K562 (cell line): ENCODE results near the gene TMEM200B. TPM values are rescaled to one million over a fixed set of nuclear protein-coding genes. Genes with fewer than 3 reads are reported as not detected.

Experiments
- BRF2 ChIP-seq: IDR thresholded peaks from 3 replicates; pipeline ENCODE4 v1.6.1; 2011; ENCODE audit warnings: borderline replicate concordance, mild to moderate bottlenecking; ENCODE audit not compliant: insufficient read length, insufficient read depth
- CBFA2T3 ChIP-seq: fragments of 450-650 bp; IDR thresholded peaks from 2 replicates; pipeline ENCODE4 v1.6.1; 2017
- CCAR2 ChIP-seq: fragments of 200-400 bp; formaldehyde crosslinking; IDR thresholded peaks from 2 replicates; pipeline ENCODE4 v1.6.1; 2017; ENCODE audit warnings: mild to moderate bottlenecking, low read depth, low read length
- CHD1 ChIP-seq: fragments of 200-600 bp; sonication (generic); IDR thresholded peaks from one replicate; pipeline ENCODE4 v1.6.1; 2012; ENCODE audit warnings: mild to moderate bottlenecking, moderate library complexity, low read length, inconsistent platforms
- CREBBP ChIP-seq: IDR thresholded peaks from one replicate; pipeline ENCODE4 v1.6.1; 2012; ENCODE audit warnings: low read depth, mild to moderate bottlenecking, control low read depth, inconsistent platforms, low read length
- CREM ChIP-seq: IDR thresholded peaks from 2 replicates; pipeline ENCODE4 v1.6.1; 2014; ENCODE audit warnings: antibody characterized with exemption, low read depth
- DACH1 ChIP-seq: fragments of 450-650 bp; IDR thresholded peaks from 2 replicates; pipeline ENCODE4 v1.6.1; 2018; ENCODE audit not compliant: partially characterized antibody
- ELK3 ChIP-seq: fragments of 450-650 bp; formaldehyde crosslinking; IDR thresholded peaks from 2 replicates; pipeline ENCODE4 v1.4.0; 2020; ENCODE audit warnings: mild to moderate bottlenecking
- ETV6 ChIP-seq, 3 experiments: fragments of 150-350 bp in 1 of 3; sonication (generic) in 1 of 3; formaldehyde crosslinking in 1 of 3; IDR thresholded peaks; 2 replicates each; pipeline versions ENCODE4 v1.6.1 to v1.8.0; 2014 to 2022; ENCODE audit warnings: borderline replicate concordance in 2 of 3, low read depth in 2 of 3, antibody characterized with exemption in 1 of 3, low read length in 1 of 3, mild to moderate bottlenecking in 1 of 3, missing genetic modification reagents in 1 of 3
- GABPB1 ChIP-seq: sonication (generic); formaldehyde crosslinking; IDR thresholded peaks from 2 replicates; pipeline ENCODE4 v1.8.0; 2022; ENCODE audit warnings: mild to moderate bottlenecking, missing genetic modification reagents
- HOXB6 ChIP-seq: fragments of 250-450 bp; sonication (Bioruptor Pico); IDR thresholded peaks from 2 replicates; pipeline ENCODE4 v1.5.1; 2022; ENCODE audit warnings: mild to moderate bottlenecking, borderline replicate concordance
- NFE2 ChIP-seq: IDR thresholded peaks from 2 replicates; pipeline ENCODE4 v1.6.1; 2014; ENCODE audit warnings: antibody characterized with exemption, low read depth
- NFIC ChIP-seq: fragments of 450-650 bp; IDR thresholded peaks from 2 replicates; pipeline ENCODE4 v1.6.1; 2017; ENCODE audit warnings: mild to moderate bottlenecking, inconsistent platforms
- SMARCA4 ChIP-seq: fragments of 450-650 bp; IDR thresholded peaks from 2 replicates; pipeline ENCODE4 v1.6.1; 2016
- SUPT5H ChIP-seq: fragments of 450-650 bp; IDR thresholded peaks from 2 replicates; pipeline ENCODE4 v1.6.1; 2016
- THRB ChIP-seq: fragments of 450-650 bp; formaldehyde crosslinking; conservative IDR thresholded peaks from 2 replicates; pipeline ENCODE4 v1.4.0; 2022; ENCODE audit warnings: mild to moderate bottlenecking, missing genetic modification characterization
- XRCC4 ChIP-seq: IDR thresholded peaks from one replicate; pipeline ENCODE4 v1.6.1; 2011; ENCODE audit not compliant: insufficient read depth, insufficient read length; ENCODE audit errors: extremely low read depth
- ZNF280B ChIP-seq: fragments of 250-450 bp; sonication (Bioruptor Pico); IDR thresholded peaks from 2 replicates; pipeline ENCODE4 v1.5.1; 2021; ENCODE audit warnings: mild to moderate bottlenecking
- ZNF766 ChIP-seq: fragments of 200-800 bp; sonication (Bioruptor generic); conservative IDR thresholded peaks from 2 replicates; pipeline ENCODE4 v1.6.1; 2016; ENCODE audit warnings: missing genetic modification characterization, missing compliant biosample characterization
- polyA plus RNA-seq, 8 experiments: library from polyadenylated mRNA; depleted of rRNA in 4 of 8; stranded (reverse) in 5 of 8; unstranded in 3 of 8; fragments of >200 nt; fragmentation: Nextera tagmentation in 2 of 8; fragmentation: Illumina TruSeq in 1 of 8; extraction: Ambion mirVana in 2 of 8; extraction: Trizol in 1 of 8; gene quantifications; 2 replicates each; pipeline versions ENCODE4 v1.2.1 to v1.2.3, GENCODE V29; 2011 to 2014; ENCODE audit warnings: inconsistent platforms in 1 of 8, missing spikeins in 1 of 8
- total RNA-seq, 7 experiments: library from RNA; depleted of rRNA in 6 of 7; stranded (reverse); fragments of >200 nt in 6 of 7; fragmentation: Illumina TruSeq in 2 of 7; extraction: Trizol in 2 of 7; gene quantifications; 2 replicates each; pipeline versions ENCODE4 v1.2.1 to v1.2.3, GENCODE V29; 2011 to 2021; ENCODE audit warnings: low replicate concordance in 1 of 7
- TF ChIP-seq, protein P1 (sequence below): IDR thresholded peaks from 2 replicates; pipeline ENCODE4 v1.6.1; 2011; ENCODE audit warnings: borderline replicate concordance, low read depth, mild to moderate bottlenecking, moderate library complexity, low read length; ENCODE audit not compliant: insufficient read depth, poor library complexity, severe bottlenecking

Gene TMEM200B
- total and polyA plus RNA-seq, 9 of the 15 experiments (the other 6 are each of a cell fraction or from before 2014, with no cell fraction given), result 0.04 to 0.35 (median 0.10) TPM; not detected in 1

GRCh38 chr1:29124366-29125236 is 898 bp upstream of the TMEM200B start (continued):
- TF ChIP-seq THRB, result no peak; the same call in 1 of the 2 replicates
- TF ChIP-seq HOXB6 (CRISPR knock-in tag), result no peak
- no peak for TF ChIP-seq CREBBP
- no peak for TF ChIP-seq BRF2
- TF ChIP-seq CBFA2T3, result no peak
- TF ChIP-seq, protein P1, sequence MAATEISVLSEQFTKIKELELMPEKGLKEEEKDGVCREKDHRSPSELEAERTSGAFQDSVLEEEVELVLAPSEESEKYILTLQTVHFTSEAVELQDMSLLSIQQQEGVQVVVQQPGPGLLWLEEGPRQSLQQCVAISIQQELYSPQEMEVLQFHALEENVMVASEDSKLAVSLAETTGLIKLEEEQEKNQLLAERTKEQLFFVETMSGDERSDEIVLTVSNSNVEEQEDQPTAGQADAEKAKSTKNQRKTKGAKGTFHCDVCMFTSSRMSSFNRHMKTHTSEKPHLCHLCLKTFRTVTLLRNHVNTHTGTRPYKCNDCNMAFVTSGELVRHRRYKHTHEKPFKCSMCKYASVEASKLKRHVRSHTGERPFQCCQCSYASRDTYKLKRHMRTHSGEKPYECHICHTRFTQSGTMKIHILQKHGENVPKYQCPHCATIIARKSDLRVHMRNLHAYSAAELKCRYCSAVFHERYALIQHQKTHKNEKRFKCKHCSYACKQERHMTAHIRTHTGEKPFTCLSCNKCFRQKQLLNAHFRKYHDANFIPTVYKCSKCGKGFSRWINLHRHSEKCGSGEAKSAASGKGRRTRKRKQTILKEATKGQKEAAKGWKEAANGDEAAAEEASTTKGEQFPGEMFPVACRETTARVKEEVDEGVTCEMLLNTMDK, result peak; percentile 68
- TF ChIP-seq ZNF766 (CRISPR knock-in tag), result no peak
- TF ChIP-seq SUPT5H, result no peak
- TF ChIP-seq CCAR2, result no peak
- peak; percentile 33; the same call in 1 of the 2 replicates for TF ChIP-seq SMARCA4
- TF ChIP-seq CREM, result peak; percentile 52
- TF ChIP-seq ELK3 (CRISPR knock-in tag), result no peak
- no peak for TF ChIP-seq ZNF280B (CRISPR knock-in tag)
- TF ChIP-seq NFIC, result no peak
- TF ChIP-seq CHD1, result no peak
- TF ChIP-seq DACH1, result no peak
- no peak for TF ChIP-seq XRCC4
- TF ChIP-seq NFE2, result no peak
- peak; percentile 43; the same call in 1 of the 2 replicates for TF ChIP-seq GABPB1 (CRISPR knock-in tag)
- no peak for TF ChIP-seq ETV6 (IDR thresholded peaks at IDR 0.05; ENCODE audit: borderline replicate concordance in 1 of 2, low read depth in 2 of 2, low read length in 1 of 2)
- no peak for TF ChIP-seq ETV6 (CRISPR knock-in tag; IDR thresholded peaks at IDR 0.05; ENCODE audit: borderline replicate concordance)
